SJCRH30 (cell line): Measurements from ENCODE around the gene SGTA. TPM values are rescaled to one million over a fixed set of nuclear protein-coding genes. Genes with fewer than 3 reads are reported as not detected.
"Not testable (repeated sequence)": the region's sequence is repeated elsewhere in the genome, so short reads cannot be mapped to it uniquely, and the experiment has no call there.

ENCODE experiments used
- DNase-seq, 2 experiments: peaks; one replicate each; pipeline ENCODE4 v3.0.0-alpha.2; 2015 to 2020
- H3K27ac ChIP-seq: fragments of 250-450 bp; sonication (Bioruptor Pico); 2 replicates; pipeline ENCODE4 v1.5.1; 2020; ENCODE audit warnings: mild to moderate bottlenecking, moderate library complexity
- H3K27me3 ChIP-seq: fragments of 250-450 bp; sonication (Bioruptor Pico); 2 replicates; pipeline ENCODE4 v1.5.1; 2020; ENCODE audit warnings: mild to moderate bottlenecking, moderate library complexity
- H3K36me3 ChIP-seq: fragments of 250-450 bp; sonication (Bioruptor Pico); 2 replicates; pipeline ENCODE4 v1.5.1; 2020; ENCODE audit warnings: mild to moderate bottlenecking, moderate library complexity
- H3K4me1 ChIP-seq: fragments of 250-450 bp; sonication (Bioruptor Pico); 2 replicates; pipeline ENCODE4 v1.5.1; 2020; ENCODE audit warnings: mild to moderate bottlenecking, moderate library complexity
- H3K4me3 ChIP-seq: fragments of 250-450 bp; sonication (Bioruptor Pico); 2 replicates; pipeline ENCODE4 v1.5.1; 2020; ENCODE audit warnings: mild to moderate bottlenecking, moderate library complexity
- H3K9me3 ChIP-seq: fragments of 250-450 bp; sonication (Bioruptor Pico); replicated peaks from 2 replicates; pipeline ENCODE4 v1.5.1; 2020; ENCODE audit warnings: mild to moderate bottlenecking, moderate library complexity
- total RNA-seq: library from RNA; depleted of rRNA; stranded (reverse); fragments of >200 nt; shearing (Covaris generic); gene quantifications from 2 replicates; pipeline ENCODE4 v1.2.3, GENCODE V29; 2014

The SGTA gene
- total RNA-seq, 1 experiment from 2014 or later, result 103 TPM

DNA sequence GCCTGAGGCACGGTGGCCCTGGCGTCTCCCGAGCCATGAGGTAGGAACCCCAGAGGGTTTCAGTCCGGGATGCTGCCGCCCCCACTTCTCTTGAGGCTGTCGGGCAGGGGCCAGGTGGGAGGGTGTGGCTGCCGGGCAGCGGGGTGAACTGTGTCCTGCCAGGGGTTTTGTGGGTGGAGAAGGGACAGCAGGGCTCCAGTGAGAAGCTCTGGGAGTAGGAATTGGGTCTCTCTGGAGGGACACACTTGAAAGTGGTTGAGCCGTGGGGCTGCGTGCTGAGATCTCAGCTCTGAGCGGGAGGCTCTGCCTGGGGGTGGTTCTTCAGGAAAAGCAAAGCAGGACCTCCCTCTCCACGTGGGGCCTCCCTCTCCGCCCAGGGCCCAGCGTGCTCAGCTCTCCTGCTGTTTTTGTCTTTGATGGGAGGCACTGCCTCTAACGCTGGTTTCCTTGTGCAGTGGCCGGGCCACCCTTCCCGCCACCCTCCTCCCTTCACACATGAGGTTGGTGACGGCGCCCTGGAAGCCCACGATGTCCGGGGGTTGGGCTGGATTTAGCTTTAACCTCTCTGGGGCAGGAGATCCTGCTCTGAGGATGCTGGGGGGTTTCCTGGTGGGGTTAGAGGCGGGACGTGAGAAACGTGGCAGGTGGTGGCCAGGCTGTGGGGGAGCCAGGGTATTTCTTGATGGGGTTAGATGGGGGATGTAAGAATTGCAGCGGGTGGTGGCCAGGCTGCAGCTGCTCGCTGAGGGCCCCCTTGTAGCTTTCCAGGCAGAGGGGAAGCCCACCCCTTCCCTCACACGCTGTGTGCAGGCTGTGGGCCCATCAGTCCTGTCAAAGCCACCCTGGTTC, 21.3 kb upstream of the SGTA start:
- Histone ChIP-seq H3K27ac (no peak overlapping the region), H3K27me3 (no peaks in the 10 kb centered on the region), H3K4me1 (no peaks in the 10 kb centered on the region), H3K36me3 (peaks cover 81% of the 10 kb centered on the region), H3K9me3 (no peaks in the 10 kb centered on the region), H3K4me3 (no peak overlapping the region)
- DNase-seq, result no peak

DNA sequence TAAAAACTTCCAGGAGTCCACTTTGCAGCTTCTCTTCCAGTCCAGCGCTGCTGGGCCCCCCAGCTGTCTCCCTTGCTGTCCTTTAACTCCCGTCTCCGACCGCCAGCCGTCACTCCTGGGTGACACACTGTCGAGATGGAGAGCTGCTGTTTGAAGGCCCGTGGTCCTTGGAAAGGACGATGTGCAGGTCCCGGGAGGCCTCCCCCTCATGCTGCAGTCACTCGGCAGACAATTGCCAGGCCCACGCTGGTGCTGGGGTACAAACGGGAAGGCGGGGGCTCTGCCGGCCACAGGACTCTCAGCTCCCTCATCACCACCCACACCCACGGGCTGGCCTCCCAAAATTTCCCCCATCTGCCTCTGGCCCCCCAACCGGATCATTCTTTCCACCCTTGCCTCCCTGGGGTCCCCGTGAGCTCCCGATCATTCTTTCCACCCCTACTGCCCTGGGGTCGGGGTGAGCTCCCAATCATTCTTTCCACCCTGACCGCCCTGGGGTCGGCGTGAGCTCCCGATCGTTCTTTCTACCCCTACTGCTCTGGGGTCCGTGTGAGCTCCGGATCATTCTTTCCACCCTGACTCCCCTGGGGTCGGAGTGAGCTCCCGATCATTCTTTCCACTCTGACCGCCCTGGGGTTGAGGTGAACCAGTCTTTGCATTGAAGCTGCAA, 20.5 kb upstream of the SGTA start:
- Histone ChIP-seq H3K36me3 (peaks cover 80% of the 10 kb centered on the region), H3K4me1 (no peaks in the 10 kb centered on the region), H3K4me3 (no peak overlapping the region), H3K27ac (no peak overlapping the region), H3K9me3 (no peaks in the 10 kb centered on the region), H3K27me3 (no peaks in the 10 kb centered on the region)
- DNase-seq, result no peak

DNA sequence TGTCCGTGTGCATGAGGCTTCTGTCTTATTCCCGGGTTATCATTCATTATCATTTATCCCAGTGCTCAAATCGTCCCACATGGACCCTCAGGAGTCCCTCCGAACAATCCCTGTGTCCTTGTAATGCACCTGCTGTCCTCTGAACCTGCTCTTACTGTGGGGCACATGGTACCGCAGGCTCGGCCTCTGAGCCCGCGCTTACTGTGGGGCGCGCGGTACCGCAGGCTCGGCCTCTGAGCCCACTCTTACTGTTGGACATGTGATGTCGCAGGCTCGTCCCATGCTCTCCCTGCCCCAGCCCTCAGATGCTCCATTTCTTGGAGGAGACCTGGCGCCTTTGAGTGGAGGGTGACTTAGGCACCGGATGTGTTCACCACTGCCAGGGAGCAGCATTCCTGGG, 19.8 kb upstream of the SGTA start:
- Histone ChIP-seq H3K4me1 (no peaks in the 10 kb centered on the region), H3K9me3 (no peaks in the 10 kb centered on the region), H3K36me3 (peaks cover 79% of the 10 kb centered on the region), H3K27ac (no peak overlapping the region), H3K4me3 (no peak overlapping the region), H3K27me3 (no peaks in the 10 kb centered on the region)
- no peak for DNase-seq

DNA sequence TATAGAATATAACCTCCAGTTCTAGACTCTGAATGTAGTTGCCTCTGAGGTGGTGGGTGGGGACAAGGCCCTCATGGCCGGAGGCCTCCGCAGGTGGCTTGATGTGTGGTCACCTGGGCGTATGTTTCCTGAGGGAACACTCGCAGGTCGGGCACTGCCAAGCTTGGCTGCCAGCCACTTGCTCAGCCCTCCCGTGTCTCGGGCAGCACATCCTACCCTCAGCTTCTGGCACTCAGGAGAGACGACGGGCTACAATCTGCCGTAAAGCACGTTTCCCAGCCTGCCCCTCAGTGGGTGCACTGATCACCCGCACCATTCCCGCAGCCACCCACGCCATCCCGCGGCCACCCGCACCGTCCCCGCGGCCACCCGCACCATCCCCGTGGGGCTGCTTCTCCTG, 17.4 kb upstream of the SGTA start:
- H3K9me3 ChIP-seq, result no peaks in the 10 kb centered on the region
- no peak overlapping the region for H3K4me3 ChIP-seq
- no peaks in the 10 kb centered on the region for H3K4me1 ChIP-seq
- DNase-seq, result no peak
- H3K27me3 ChIP-seq, result no peaks in the 10 kb centered on the region
- peaks cover 78% of the 10 kb centered on the region for H3K36me3 ChIP-seq
- H3K27ac ChIP-seq, result no peak overlapping the region

DNA sequence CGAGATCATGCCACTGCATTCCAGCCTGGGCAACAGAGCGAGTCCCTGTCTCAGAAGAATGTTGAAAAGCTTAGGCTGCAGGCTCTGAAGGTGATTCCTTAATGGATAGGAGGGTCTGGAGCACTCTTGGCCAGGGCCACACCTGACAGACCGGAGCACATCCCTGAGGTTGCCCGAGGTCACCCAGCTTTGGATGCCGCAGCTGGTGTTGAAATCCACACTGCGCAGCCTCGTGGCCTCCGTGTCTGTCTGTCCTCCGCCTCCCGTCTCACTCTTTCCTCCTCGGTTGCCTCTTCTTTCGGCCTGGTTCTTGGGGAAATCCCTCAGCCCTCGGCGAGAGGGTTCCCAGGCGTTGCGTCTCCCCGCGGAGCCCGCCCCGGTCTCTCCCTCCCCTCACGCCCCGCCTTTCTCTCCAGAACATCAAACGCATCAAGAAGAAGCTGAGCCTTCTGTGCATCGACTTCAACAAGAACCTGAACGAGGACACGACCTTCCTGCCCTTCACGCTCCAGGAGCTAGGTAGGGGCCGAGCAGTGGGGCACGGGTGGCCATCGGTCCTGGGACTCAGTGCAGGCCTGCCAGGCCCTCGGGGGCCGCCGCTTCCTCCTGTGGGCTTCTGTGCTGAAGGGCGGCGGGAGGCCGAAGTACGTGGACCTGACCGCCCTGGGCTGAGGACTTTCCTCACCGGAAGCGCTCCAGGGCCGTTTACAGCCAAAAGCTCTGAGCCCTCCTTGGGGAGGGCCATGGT, 16.4 kb upstream of the SGTA start:
- Histone ChIP-seq H3K4me1 (no peaks in the 10 kb centered on the region), H3K36me3 (peaks cover 78% of the 10 kb centered on the region), H3K4me3 (no peak overlapping the region), H3K9me3 (no peaks in the 10 kb centered on the region), H3K27ac (no peak overlapping the region), H3K27me3 (no peaks in the 10 kb centered on the region)
- DNase-seq, result no peak

DNA sequence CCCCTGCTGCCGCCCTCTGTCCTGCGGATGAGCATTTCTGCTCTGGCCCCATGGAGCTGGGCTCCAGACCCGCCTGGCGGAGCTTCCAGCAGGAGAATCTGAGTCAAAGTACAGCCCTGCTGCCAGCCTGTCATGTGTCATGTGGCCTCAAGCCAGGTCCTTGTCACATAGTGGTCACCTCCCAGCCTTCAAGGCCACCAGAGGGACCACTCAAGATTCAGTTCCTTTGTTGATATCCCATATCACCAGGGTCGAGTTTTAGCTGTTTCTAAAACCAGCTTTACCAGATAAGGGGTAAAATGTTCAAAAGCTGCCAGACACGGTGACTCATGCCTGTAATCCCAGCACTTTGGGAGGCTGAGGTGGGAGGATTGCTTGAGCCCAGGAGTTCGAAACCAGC, 15.7 kb upstream of the SGTA start:
- Histone ChIP-seq H3K9me3 (no peaks in the 10 kb centered on the region), H3K27me3 (no peaks in the 10 kb centered on the region), H3K27ac (no peak overlapping the region), H3K4me3 (no peak overlapping the region), H3K4me1 (no peaks in the 10 kb centered on the region), H3K36me3 (peaks cover 79% of the 10 kb centered on the region)
- no peak for DNase-seq

DNA sequence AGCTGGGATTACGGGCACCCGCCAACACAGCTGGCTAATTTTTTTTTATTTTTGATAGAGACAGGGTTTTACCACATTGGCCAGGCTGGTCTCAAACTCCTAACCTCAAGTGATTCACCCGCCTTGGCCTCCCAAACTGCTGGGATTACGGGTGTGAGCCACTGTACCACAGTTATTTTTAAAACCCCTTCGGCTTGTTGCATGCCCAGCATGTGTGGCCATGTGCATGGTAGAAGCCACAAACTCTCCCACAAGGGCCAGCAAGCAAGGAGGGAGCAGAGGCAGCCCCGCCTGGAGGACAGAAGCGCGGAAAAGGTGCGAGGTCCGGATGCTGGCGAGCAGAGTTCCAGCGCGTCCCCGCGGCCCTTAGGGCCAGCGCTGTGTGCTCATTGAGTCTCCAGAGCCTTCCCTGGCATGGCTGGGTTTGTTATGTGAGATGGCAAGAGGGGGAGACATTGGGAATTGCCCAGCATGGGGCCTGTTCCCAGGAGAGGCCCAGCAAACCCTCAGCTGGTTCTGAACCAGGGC, 15.1 kb upstream of the SGTA start:
- no peaks in the 10 kb centered on the region for H3K9me3 ChIP-seq
- H3K4me3 ChIP-seq, result no peak overlapping the region
- no peaks in the 10 kb centered on the region for H3K4me1 ChIP-seq
- H3K27me3 ChIP-seq, result no peaks in the 10 kb centered on the region
- DNase-seq, result no peak
- no peak overlapping the region for H3K27ac ChIP-seq
- peaks cover 78% of the 10 kb centered on the region for H3K36me3 ChIP-seq

DNA sequence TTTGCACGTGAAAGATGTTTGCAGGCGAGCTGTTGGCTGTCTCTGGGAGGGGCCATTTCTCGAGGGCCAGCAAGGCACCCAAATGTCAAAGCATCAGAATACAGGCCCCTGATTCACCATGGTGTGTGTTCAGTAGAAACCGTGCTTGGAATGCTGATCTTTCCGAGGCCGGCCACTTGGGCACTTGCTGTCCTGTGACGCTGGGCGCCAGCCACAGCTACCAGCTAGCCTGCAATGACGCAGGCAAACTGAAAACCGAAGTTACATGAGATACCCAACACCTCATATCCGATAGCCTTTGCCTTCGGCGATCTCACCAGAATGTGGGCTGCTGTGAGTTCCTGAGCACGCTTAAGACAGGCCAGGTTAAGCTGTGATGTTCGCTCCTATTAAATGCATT, 14.2 kb upstream of the SGTA start:
- DNase-seq, result no peak
- no peak overlapping the region for H3K4me3 ChIP-seq
- no peaks in the 10 kb centered on the region for H3K9me3 ChIP-seq
- H3K27ac ChIP-seq, result no peak overlapping the region
- H3K27me3 ChIP-seq, result no peaks in the 10 kb centered on the region
- no peaks in the 10 kb centered on the region for H3K4me1 ChIP-seq
- H3K36me3 ChIP-seq, result peaks cover 77% of the 10 kb centered on the region

DNA sequence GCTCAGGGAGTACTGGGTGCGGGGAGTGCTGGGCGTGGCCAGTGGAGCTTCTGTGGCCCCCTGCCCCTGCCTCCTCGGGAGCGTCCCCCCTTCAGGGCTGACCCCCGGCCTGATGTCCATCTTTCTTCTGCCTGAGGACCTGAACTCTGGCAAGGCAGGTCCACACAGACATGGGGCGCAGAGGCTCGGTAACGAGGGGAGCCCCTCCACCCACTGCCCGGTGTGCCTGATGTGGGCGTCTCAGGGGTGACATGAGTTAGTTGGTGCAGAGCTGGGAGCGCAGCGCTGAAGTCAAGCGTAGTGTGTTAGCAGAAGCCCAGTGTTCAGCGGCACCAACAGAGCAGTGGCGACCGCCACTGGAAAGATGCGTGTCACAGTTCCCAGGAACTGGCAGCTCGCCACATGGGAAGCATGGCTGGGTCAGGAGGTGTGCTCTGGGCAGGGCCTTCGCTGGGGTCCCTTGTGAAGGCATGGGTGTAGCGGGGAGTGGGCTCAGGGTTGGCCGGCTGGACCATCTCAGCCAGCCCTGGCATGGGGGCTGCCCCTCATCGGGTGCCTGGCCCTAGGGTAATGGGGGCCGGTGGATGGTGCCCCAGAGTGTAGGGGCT, 13.7 kb upstream of the SGTA start:
- no peak for DNase-seq
- no peaks in the 10 kb centered on the region for H3K4me1 ChIP-seq
- no peaks in the 10 kb centered on the region for H3K27me3 ChIP-seq
- no peak overlapping the region for H3K27ac ChIP-seq
- H3K36me3 ChIP-seq, result peaks cover 75% of the 10 kb centered on the region
- no peaks in the 10 kb centered on the region for H3K9me3 ChIP-seq
- H3K4me3 ChIP-seq, result no peak overlapping the region

DNA sequence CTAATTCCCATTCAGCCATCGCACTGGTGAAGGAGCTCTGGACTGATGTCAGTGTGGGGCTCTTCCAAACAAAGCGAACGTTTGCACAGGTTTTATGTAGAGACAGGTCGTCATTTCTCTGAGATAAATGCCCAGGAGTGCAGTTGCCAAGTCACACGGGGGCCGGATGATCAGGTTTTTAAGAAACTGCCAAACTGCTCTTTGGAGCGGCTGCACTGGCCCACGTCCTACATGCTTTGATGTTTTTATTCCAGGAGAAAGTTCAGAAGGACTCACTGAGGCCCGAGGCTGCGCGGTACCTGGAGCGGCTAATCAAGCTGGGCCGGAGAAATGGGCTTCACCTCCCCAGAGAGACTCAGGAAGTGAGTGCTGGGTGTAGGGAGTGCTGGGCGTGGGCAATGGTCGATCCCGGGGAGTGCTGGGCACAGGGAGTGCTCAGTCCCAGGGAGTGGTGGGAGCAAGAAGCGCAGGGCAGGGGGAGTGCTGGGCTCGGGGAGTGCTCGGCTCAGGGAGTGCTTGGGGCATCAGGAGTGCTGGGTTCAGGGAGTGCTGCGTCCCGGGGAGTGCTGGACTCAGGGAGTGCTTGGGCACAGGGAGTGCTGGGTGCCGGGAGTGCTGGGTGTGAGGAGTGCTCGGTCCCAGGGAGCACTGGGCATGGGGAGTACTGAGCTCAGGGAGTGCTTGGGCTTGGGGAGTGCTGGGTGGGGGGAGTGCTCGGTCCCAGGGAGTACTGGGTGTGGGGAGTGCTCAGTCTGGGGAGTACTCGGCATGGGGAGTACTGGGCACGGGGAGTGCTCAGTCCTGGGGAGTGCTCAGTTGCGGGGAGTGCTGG, 13.0 kb upstream of the SGTA start:
- DNase-seq, result no peak
- Histone ChIP-seq H3K9me3 (no peaks in the 10 kb centered on the region), H3K4me1 (no peaks in the 10 kb centered on the region), H3K27ac (no peak overlapping the region), H3K4me3 (no peak overlapping the region), H3K36me3 (peaks cover 71% of the 10 kb centered on the region), H3K27me3 (no peaks in the 10 kb centered on the region)

DNA sequence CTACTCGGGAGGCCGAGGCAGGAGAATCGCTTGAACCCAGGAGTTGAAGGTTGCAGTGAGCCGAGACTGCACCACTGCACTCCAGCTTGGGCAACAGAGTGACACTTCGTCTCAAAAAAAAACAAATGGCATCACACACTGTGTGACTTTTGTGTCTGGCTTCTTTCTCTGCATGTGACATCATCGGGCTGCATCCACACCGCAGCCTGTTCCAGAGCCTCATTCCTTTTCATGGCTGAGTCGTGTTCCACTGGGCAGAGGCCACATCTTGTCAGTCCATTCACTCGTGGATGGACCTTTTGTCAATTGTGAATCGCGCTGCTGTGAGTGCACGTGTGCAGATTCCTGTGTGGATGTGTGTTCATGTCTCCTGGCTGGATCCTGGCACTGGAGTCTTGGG, 10.5 kb upstream of the SGTA start:
- no peaks in the 10 kb centered on the region for H3K4me1 ChIP-seq
- no peaks in the 10 kb centered on the region for H3K27me3 ChIP-seq
- no peak for DNase-seq
- peaks cover 58% of the 10 kb centered on the region for H3K36me3 ChIP-seq
- no peaks in the 10 kb centered on the region for H3K9me3 ChIP-seq
- peak overlapping the region; percentile 56; the same call in 1 of the 2 replicates for H3K27ac ChIP-seq
- H3K4me3 ChIP-seq, result no peak overlapping the region

DNA sequence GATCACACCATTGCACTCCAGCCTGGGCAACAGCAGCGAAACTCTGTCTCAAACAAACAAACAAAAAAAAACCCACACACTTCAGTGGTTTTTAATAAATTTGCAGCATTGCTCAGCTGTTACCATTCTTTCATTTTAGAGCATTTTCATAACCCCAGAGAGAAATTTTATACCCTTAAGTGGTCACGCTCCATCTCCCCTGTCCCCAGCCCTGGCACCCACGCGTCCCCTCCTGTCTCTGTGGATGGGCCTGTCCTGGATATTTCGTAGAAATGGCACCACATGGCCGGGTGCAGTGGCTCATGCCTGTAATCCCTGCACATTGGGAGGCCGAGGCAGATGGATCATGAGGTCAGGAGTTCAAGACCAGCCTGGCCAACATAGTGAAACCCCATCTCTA, 10.1 kb upstream of the SGTA start:
- peak; percentile 67 to 71 for DNase-seq
- Histone ChIP-seq H3K27ac (peak overlapping the region; percentile 56), H3K9me3 (no peaks in the 10 kb centered on the region), H3K4me1 (no peaks in the 10 kb centered on the region), H3K27me3 (no peaks in the 10 kb centered on the region), H3K4me3 (no peak overlapping the region), H3K36me3 (peaks cover 55% of the 10 kb centered on the region)

DNA sequence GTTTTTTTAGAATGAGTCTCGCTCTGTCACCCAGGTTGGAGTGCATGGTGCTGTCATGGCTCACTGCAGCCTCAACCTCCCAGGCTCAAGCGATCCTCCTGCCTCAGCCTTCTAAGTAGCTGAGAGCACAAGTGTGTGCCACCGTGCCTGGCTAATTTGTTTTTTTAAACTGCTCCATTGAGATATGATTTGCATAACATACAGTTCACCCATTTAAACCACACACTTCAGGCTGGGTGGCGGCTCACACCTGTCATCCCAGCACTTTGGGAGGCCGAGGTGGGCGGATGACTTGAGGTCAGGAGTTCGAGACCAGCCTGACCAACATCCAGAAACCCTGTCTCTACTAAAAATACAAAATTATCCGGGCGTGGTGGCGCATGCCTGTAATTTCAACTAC, 9.6 kb upstream of the SGTA start:
- DNase-seq, result peak; percentile 44 to 55
- H3K9me3 ChIP-seq, H3K4me1 ChIP-seq, H3K4me3 ChIP-seq, H3K27me3 ChIP-seq: not testable (repeated sequence)
- H3K27ac ChIP-seq, result peak overlapping the region; percentile 56
- H3K36me3 ChIP-seq, result peaks cover 50% of the 10 kb centered on the region

DNA sequence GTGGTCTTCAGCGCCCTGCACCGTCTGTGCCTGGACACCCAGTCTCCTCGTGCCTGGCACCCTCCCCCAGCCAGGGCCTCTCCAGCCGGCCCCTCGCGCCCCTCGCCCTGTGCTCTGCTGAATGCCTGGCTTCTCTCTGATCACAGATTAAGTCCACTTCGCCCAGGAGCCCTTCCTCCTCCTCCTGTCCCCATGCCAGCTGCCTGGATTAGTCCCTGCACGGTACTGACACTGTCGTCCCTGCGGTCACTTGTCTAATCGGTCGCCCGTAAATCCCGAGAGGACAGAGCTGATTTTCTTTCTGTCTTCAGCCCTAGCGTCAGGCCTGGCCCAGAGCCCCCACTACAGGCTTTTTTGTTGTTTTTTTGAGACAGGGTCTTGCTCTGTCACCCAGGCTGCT, 8.8 kb upstream of the SGTA start:
- Histone ChIP-seq H3K27me3 (no peaks in the 10 kb centered on the region), H3K9me3 (no peaks in the 10 kb centered on the region), H3K27ac (no peak overlapping the region), H3K36me3 (peaks cover 47% of the 10 kb centered on the region), H3K4me3 (no peak overlapping the region), H3K4me1 (no peaks in the 10 kb centered on the region)
- no peak for DNase-seq
